ENCODE results near the gene UMAD1. TPM values are rescaled to one million over a fixed set of nuclear protein-coding genes. Genes with fewer than 3 reads are reported as not detected.

The UMAD1 gene
- total and polyA plus RNA-seq, 2 experiments from 2014 or later = 8.4 to 12.4 TPM

GRCh38 chr7:7772397-7772821 is 131.9 kb downstream of the UMAD1 start:
- no peak for DNase-seq (ENCODE audit: low spot score)
- H3K4me2 ChIP-seq = no peak overlapping the region
- Mint-ChIP-seq H3K27ac (no peak overlapping the region), H3K4me3 (no peak overlapping the region), H3K9me3 (no peaks in the 10 kb centered on the region), H3K27me3 (ENCODE audit: insufficient read depth, low read depth, poor library complexity) (peaks cover 1% of the 10 kb centered on the region), H3K4me1 (peaks cover 26% of the 10 kb centered on the region), H3K36me3 (ENCODE audit: low read depth) (no peaks in the 10 kb centered on the region)
- no peak for ATAC-seq
- H3K4me3 ChIP-seq = no peak overlapping the region
- H3K36me3 ChIP-seq (ENCODE audit: insufficient read depth) = no peaks in the 10 kb centered on the region
- TF ChIP-seq POLR2AphosphoS5 (IDR thresholded peaks at IDR 0.05; ENCODE audit: low read depth) (no peak), ZNF331 (CRISPR knock-in tag; IDR thresholded peaks at IDR 0.05; ENCODE audit: low read depth) (no peak), ZNF114 (CRISPR knock-in tag; IDR thresholded peaks at IDR 0.05) (no peak), EZH2 (IDR thresholded peaks at IDR 0.05; ENCODE audit: low read depth, unreplicated experiment) (no peak), EZH2phosphoT487 (IDR thresholded peaks at IDR 0.05; ENCODE audit: unreplicated experiment) (no peak), CTCF (conservative IDR thresholded peaks at IDR 0.05; ENCODE audit: low read depth in 2 of 2) (no peak), JUNB (IDR thresholded peaks at IDR 0.05; ENCODE audit: unreplicated experiment) (no peak), NANOG (IDR thresholded peaks at IDR 0.05; ENCODE audit: borderline replicate concordance) (no peak), ETS1 (IDR thresholded peaks at IDR 0.05) (no peak)
- H3K79me2 ChIP-seq (replicated peaks; ENCODE audit: insufficient read depth) = no peaks in the 10 kb centered on the region
- no peaks in the 10 kb centered on the region for H4K20me1 ChIP-seq (replicated peaks; ENCODE audit: insufficient read depth)
- no peaks in the 10 kb centered on the region for H3F3A ChIP-seq (replicated peaks; ENCODE audit: low read depth)
- no peaks in the 10 kb centered on the region for H3K27me3 ChIP-seq (ENCODE audit: insufficient read depth)
- H2AFZ ChIP-seq = no peak overlapping the region
- peaks cover 23% of the 10 kb centered on the region for H3K4me1 ChIP-seq (ENCODE audit: insufficient read depth)
- peaks cover 4% of the 10 kb centered on the region; the same call in 1 of the 2 replicates for H3K9me2 ChIP-seq (ENCODE audit: insufficient read depth)
- H3K27ac ChIP-seq (ENCODE audit: low read depth) = no peak overlapping the region

GRCh38 chr7:7773334-7774309 is 133.1 kb downstream of the UMAD1 start:
- Histone ChIP-seq H3K27ac (ENCODE audit: low read depth) (no peak overlapping the region), H3K36me3 (ENCODE audit: insufficient read depth) (no peaks in the 10 kb centered on the region), H3K4me3 (no peak overlapping the region; the same call in 1 of the 2 replicates), H2AFZ (no peak overlapping the region), H3K4me1 (ENCODE audit: insufficient read depth) (peaks cover 23% of the 10 kb centered on the region), H3F3A (replicated peaks; ENCODE audit: low read depth) (no peaks in the 10 kb centered on the region), H3K79me2 (replicated peaks; ENCODE audit: insufficient read depth) (no peaks in the 10 kb centered on the region), H4K20me1 (replicated peaks; ENCODE audit: insufficient read depth) (no peaks in the 10 kb centered on the region), H3K4me2 (peak overlapping the region; percentile 34; the same call in 1 of the 2 replicates), H3K9me2 (ENCODE audit: insufficient read depth) (peaks cover 4% of the 10 kb centered on the region; the same call in 1 of the 2 replicates), H3K27me3 (ENCODE audit: insufficient read depth) (no peaks in the 10 kb centered on the region)
- peaks cover 1% of the 10 kb centered on the region for H3K27me3 Mint-ChIP-seq (ENCODE audit: insufficient read depth, low read depth, poor library complexity)
- ATAC-seq = peak; percentile 54
- DNase-seq (ENCODE audit: low spot score) = no peak
- H3K4me1 Mint-ChIP-seq = peaks cover 26% of the 10 kb centered on the region
- no peaks in the 10 kb centered on the region for H3K36me3 Mint-ChIP-seq (ENCODE audit: low read depth)
- no peak overlapping the region for H3K4me3 Mint-ChIP-seq
- peak overlapping the region; percentile 61 for H3K27ac Mint-ChIP-seq
- no peaks in the 10 kb centered on the region for H3K9me3 Mint-ChIP-seq
- TF ChIP-seq ZNF114 (CRISPR knock-in tag; IDR thresholded peaks at IDR 0.05) = no peak
- no peak for TF ChIP-seq CTCF (conservative IDR thresholded peaks at IDR 0.05; ENCODE audit: low read depth in 2 of 2)
- TF ChIP-seq NANOG (IDR thresholded peaks at IDR 0.05; ENCODE audit: borderline replicate concordance) = no peak
- no peak for TF ChIP-seq EZH2phosphoT487 (IDR thresholded peaks at IDR 0.05; ENCODE audit: unreplicated experiment)
- no peak for TF ChIP-seq EZH2 (IDR thresholded peaks at IDR 0.05; ENCODE audit: low read depth, unreplicated experiment)
- TF ChIP-seq REST (IDR thresholded peaks at IDR 0.05; ENCODE audit: unreplicated experiment) = no peak
